HG03139 (cell line): ENCODE results near the gene SMS.

Experiments
- ATAC-seq: cut with Tn5 transposase; IDR thresholded peaks from one replicate; pipeline ENCODE4 v1.9.1; 2021; ENCODE audit not compliant: unreplicated experiment

Gene SMS

DNA sequence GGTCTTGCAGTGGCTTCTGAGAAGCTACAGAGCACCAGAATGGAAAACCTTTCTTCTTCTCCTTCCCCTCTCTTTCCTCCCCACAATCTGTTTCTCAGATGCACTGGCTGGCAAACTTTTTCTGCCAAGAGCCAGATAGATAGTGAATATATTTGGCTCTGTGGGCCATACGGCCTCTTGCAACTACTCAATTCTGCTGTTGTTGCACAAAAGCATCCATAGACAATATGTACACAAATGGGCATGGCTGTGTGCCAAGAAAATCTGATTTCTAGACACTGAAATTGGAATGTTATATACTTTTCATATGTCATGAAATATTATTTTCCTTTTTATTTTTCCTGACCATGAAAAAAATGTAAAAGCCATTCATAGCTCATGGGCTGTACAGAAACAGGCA lies 94.7 kb downstream of the SMS start:
- ATAC-seq: no peak

DNA sequence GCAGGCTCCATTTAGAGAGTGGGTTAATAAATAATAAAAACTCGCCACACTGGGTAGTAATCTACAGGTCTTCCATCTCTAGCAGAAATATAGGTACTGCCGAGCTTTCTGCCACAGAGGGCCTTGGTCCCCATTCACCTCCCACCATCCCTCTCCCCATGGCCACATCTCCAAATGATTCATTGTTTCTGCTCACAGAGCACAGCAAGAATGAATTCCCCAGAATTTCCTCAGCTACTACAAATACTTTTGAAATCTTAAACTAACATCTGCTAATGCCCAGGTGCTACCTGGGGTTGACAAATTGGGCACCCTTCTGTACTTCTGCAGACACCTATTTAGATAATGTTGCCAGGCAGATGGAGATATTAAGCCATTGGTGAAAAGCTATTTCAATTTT lies 96.7 kb downstream of the SMS start:
- no peak for ATAC-seq

DNA sequence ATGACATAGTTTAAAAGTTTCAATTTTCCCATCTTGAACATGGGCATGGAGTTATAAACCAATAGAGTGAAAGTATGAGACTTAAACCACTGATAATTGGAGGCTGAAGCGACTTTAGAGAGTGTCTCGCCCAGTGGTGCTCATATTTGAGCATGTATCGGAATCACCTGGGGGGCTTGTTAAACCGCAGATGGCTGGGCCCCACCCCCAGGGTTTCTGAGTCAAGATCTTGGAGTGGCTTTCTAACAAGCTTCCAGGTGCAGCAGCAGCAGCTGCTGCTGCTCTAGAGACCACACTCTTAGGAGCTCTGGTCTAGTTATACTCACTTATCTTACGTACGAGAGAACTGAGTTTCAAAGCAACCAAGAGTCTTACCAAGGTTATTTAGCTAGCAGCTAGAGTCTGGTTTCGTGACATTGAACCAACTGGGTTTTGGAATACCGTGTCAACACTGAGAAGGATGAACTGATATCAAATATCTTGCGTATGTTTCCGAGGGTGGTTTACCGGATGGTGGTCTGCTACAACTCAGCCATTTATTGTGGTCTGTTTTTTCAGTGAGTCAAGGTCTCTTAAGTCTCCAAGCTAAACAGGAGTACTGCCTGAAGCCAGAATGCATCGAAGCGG lies 97.5 kb downstream of the SMS start:
- ATAC-seq: no peak

DNA sequence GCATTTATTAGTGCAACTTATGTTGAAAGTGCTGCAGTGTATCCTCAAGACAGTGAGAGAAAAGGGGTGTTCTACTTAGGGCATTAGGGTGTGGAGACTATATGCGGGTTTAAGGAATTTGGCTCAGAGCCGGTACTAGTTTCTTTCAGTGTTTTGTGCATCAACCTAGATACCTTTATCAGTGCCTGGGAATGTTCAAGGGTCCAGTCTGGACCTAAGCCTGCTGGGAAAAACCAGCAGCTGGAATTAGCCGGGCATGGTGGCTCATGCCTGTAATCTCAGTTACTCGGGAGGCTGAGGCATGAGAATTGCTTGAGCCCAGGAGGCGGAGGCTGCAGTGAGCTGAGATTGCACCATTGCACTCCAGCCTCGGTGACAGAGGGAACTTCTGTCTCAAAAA lies 99.0 kb downstream of the SMS start:
- no peak for ATAC-seq

DNA sequence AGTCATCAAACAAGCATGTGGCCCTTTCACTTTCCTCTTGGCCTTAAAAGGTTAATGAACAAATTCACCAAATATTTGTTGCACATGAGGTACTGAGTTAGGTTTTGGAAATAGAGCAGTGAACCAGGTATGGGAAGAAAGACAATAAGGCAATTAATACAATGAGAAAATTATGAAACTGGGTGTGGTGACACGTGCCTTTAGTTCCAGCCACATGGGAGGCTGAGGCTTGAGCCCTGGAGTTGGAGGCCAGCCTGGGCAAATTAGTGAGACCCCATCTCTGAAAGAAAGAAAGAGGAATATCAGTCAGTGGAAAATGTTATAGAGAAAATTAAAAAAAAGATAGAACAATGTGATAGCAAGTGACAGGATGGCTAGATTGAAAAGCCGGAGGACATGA lies 99.7 kb downstream of the SMS start:
- no peak for ATAC-seq

DNA sequence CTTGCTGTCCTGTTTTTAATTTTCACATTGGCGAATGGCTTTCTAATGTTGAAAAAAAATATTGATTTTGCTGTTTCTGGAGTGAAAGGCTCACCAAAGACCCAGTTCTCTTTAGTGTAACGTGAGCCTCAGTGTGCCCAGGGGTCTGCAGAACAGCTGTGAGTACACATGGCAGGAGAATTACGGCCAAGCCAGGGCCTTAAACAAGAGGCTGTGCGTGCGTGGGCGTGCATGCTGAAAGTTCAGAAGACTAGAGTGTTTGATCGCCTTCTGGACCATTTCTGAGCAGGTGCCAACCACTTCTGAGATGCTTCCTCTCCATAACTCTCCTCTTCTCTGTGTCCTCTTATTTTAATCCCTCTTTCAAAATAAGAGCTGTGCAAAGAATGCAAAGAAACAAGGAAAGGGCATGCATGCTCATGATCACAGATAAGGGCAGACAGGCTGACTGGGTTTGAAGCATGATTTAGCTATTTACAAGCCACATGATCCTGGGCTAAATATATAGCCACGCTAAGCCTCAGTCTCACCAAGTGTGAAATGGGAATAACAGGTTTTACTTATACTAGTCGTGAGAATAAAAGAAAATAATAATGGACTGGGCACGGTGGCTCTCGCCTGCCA lies 101.5 kb downstream of the SMS start:
- ATAC-seq: no peak

DNA sequence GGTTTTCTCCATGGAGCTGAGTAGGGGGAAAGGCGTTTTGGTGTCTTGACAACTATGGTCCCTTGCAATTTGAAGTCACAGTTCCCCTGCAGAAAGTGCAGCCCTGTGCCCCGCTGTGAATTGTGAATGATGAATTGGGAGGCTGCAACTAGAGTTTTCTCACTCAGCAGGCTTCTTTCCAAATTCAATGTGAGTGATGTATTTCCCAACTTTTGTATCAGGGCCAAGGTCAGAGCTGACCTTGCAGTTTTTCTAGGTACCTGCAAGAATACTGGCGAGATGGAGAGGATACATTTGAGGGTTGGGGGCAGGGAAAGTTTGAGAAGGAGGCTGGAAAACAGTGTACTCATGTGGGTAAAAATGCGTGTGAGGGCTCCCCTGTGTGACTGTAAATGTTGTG lies 103.4 kb downstream of the SMS start:
- ATAC-seq: no peak
